ENCODE measurements around the gene APCDD1.
"Not testable (repeated sequence)": the region's sequence is repeated elsewhere in the genome, so short reads cannot be mapped to it uniquely, and the experiment has no call there.

APCDD1 gene

DNA sequence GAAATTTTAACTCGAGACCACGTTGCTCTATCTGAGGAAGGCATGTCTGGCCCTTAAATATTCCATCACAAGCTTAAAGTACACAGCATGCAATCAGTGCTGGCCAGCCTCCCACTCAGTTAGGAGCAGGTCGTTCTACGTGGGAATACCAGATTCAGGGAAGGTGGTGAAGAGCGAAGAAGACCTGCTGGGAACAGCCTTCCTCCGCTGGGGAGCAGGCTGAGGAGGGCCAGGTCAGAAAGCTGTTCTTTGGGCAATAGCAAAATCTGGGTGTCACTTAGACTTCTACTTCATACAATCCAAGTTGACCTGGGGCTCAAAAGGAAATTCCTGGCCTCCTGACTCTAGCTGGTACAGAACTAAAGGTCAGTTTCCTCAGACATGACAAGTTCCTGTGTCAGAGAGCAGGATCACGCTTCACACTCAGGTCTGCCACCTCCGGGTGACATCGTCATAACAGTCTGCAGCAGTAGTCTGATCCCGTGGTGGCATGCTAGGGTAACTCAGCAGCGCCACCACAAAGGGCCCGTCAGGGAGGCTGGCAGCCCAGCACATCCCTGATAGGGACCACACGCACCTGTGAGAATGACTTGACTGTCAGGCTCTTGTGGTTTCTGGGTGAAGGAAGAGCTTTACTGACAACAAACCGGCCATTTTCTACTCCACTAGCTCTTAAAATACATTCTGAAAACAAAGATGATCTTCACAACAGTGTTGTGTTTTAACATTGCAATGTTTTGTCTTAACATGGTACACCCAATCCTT is 36.1 kb downstream of the APCDD1 start:
- DNase-seq (ENCODE audit: low read depth): no peak

DNA sequence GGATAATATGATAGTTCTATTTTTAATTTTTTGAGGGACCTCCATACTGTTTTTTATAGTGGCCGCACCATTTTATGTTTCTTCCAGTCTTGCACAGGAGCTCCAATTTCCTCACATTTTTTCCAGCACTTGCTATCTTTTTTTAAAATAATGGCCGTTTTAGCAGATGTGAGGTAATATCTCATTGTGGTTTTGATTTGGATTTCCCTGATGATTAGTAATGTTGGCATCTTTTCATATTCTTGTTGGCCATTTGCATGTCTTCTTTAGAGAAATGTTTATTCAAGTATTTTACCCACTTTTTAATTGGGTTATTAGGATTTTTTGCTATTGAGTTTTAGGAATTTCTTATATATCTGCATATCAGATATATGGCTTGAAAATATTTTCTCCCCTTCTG is 41.5 kb downstream of the APCDD1 start:
- no peak for DNase-seq (ENCODE audit: low read depth)

DNA sequence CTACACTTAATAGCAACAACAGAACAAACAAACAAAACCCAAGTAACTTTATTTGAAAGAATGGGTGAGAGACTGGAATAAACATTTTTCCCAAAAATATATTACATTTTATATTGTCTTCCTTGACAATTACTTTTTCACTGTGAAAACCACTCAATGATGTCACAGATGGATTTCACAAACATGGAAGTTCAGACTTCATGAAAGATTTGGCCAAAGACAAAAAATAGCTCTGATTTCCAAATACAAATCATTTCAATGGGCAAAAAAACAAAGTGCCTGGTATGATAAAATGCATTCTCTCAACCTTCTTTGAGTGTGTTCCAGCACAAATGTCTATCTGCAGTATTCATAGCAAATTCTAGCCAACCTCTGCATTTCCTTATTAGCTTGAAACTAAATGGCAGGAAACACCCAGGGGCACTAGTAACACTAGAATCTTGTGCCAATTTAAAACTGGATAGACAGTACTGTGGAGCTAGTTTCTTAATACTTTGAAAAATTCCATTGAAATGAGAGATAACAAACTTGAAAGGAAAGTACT is 42.8 kb downstream of the APCDD1 start:
- no peak for DNase-seq (ENCODE audit: low read depth)

DNA sequence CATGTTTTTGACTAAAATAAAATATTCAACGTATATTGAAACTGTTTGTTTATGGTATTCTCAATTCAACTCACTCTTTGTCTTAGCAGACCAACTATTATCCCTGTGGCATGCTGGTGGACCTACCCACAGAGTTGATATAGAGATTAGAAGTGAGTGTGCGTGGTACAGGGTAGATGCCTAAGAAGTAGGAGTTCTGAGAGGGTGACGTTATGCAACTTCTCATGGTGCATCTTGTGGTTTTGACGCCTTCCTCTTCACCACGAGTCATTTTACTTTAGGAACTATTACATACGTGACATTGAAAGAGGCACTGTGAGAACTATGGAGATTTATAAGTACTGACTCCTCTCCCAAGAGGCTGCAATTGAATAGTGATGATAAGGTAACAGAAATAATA is 44.8 kb downstream of the APCDD1 start:
- no peak for DNase-seq (ENCODE audit: low read depth)

DNA sequence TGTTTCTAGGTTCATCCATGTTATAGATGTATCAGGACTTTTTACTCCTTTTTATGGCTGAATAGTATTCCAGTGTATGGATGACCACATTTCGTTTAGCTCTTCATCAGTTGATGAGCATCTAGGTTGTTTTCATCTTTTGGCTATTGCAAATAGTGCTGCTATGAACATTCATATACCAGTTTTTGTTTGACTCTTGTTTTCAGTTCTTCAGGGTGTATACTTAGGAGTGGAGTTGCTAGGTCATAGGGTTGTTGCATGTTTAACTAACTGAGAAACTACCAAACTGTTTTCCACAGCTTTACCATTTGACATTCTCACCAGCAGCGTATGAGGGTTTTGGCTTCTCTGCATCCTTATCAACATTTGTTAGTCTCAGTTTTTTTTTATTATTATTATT is 45.6 kb downstream of the APCDD1 start:
- DNase-seq (ENCODE audit: low read depth): no peak

DNA sequence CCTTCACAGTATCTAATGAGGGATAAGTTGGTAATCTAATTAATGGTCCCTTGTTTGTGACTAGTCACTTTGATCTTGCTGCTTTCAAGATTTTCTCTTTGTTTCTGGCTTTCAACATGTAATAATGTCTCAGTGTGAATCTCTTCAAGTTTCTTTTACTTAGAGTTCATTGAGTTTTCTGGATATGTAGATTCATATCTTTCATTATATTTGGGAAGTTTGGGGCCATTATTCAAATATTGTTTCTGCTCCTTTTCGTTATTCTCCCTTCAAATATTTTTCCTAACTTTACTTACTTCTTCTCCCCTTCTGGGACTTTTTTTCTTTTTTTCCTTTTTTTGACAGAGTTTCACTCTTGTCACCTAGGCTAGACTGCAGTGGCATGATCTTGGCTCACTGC is 50.3 kb downstream of the APCDD1 start:
- no peak for DNase-seq (ENCODE audit: low read depth)

- not testable (repeated sequence) for DNase-seq (ENCODE audit: low read depth)
These were observed 51.5 kb downstream of the APCDD1 start for GRCh38 chr18:10505892-10506291.

- no peak for DNase-seq (ENCODE audit: low read depth)
These were observed 54.2 kb downstream of the APCDD1 start for GRCh38 chr18:10508591-10508990.

- DNase-seq (ENCODE audit: low read depth): no peak
These were observed 56.8 kb downstream of the APCDD1 start for GRCh38 chr18:10511236-10511635.

- DNase-seq (ENCODE audit: low read depth): no peak
These were observed 59.6 kb downstream of the APCDD1 start for GRCh38 chr18:10514082-10514481.

GRCh38 chr18:10514601-10515000 is 60.2 kb downstream of the APCDD1 start:
- no peak for DNase-seq (ENCODE audit: low read depth)

GRCh38 chr18:10515456-10515855 is 61.0 kb downstream of the APCDD1 start:
- DNase-seq (ENCODE audit: low read depth): no peak

DNA sequence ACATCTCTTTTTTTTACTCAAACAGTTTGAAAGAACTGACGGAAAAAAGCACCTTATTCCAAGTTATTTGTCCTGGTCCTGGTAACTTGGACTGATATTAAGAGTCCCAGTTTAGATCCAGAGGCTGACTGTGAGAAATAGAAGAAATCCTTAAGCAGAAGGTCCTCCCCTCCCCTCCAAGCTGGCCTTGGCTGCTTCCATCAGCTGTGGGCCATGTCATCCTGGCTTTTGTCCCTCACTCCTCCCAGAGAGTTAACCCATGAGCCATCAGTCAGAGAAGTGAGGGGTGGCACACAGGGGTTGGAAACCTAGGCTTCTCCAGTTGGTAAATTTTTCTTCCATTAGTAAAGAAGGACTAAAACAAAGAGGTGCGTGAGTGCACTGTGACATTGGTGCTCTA is 61.6 kb downstream of the APCDD1 start:
- no peak for DNase-seq (ENCODE audit: low read depth)

- DNase-seq (ENCODE audit: low read depth): no peak
These were observed 64.3 kb downstream of the APCDD1 start for GRCh38 chr18:10518595-10519255.

DNA sequence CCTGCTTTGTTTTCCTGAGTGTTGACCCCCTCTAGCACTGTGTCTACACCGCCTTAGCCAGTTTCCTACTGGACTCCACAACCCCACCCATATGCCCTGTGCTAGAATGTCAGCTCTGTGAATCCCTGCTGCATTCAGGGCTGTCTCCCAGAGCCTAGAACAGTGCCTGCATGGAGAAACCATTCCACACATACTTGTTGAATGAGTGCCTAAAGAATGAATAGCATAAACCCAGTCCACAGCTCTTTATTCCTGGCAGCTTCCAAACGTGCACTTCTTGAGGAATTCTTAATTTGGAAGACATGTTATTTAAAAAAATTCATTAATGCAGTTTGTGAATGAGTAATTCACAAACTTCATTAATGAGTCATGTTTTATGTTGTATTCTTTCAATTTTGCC is 64.9 kb downstream of the APCDD1 start:
- DNase-seq (ENCODE audit: low read depth): no peak

DNA sequence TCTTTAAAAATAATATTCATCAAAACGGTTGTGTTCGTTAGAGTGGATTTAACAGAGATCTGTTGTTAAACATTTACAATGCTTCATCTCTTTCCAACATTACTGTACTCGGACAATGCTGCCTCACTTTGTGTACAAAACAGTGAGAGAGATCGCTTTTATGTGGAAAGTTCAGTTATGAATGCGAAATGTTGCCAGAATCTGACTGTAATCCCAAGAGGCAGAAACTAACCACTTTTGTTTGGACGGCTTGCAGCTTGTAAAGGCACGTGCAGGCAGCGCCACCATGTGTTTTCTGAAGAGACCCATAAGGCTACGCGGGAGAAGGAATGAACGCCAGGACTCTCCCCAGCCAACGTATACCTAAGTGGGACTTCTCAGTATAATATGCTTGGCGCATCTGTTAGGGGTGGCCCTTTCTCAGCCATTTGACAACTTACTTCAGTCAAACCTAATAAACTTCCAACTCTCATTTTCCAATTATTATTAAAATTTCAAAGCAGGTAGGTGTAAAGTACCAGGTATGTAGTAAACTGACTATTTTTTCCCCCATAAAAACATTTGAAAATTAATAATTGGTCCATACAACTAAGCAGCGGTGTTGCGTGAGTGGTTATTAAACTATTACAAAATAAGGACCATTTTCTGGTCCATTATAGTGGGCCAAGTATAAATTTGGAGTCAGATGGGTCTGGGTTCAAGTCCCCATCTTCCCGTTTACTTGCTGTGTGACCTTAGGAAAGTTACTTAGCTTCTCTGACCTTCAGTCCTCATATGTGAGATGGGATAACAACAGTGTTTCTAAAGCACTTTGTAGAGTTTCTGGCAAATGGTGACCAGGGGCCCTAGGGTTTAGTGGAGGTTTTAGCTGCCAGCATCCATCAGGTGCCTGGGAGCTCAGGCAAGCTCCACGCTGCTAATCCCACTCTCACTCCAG is 65.8 kb downstream of the APCDD1 start:
- DNase-seq (ENCODE audit: low read depth): peak; percentile 94

GRCh38 chr18:10521566-10521965 is 67.1 kb downstream of the APCDD1 start:
- DNase-seq (ENCODE audit: low read depth): no peak

GRCh38 chr18:10522574-10522973 is 68.1 kb downstream of the APCDD1 start:
- no peak for DNase-seq (ENCODE audit: low read depth)

GRCh38 chr18:10523544-10523943 is 69.1 kb downstream of the APCDD1 start:
- no peak for DNase-seq (ENCODE audit: low read depth)

DNA sequence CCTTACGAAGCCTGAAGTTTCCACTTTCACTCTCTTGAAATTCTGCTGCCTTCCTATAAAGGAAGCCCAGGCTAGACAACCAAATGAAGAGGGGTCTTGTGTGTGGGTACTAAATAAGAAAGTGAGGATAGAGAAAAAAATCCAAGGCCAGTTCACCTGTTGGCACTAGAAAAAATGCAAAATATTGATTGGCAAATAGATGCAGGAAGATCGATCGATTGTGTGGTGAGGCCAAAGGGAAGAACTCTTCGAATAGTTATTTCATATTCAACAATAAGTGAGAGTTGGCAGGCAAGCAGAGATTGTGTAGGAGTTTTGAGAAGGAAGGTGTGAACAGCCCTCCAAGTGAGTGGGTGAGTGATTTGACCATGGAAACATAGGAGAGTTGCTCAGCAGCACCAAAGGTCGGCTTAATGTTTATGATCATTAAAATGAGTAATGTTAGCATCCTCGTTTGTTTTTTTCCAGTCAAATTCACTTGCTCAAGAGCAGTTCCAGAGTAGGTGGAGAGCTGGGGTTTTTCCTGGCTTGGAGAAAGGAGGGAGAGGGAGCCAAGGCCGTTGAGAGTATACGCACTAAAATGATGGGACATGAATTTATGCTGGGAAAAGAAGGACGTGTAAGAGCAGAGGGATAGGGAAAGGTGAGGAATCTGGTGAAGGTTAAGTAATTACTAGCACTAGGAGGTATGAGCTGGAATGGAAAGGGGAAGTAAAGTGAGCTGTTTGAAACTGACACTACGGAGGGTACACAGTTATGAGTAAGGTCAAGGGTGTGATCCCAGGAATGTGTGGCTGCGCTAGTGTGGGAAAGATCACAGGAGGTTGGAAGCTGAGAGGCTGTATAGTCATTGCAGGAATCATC is 70.3 kb downstream of the APCDD1 start:
- DNase-seq (ENCODE audit: low read depth): no peak

GRCh38 chr18:10525371-10525691 is 70.9 kb downstream of the APCDD1 start:
- no peak for DNase-seq (ENCODE audit: low read depth)

Measured in fibroblast of the conjunctiva (primary cell).